ENCODE results near the gene ZBTB37. TPM values are rescaled to one million over a fixed set of nuclear protein-coding genes. Genes with fewer than 3 reads are reported as not detected.

Gene ZBTB37
- total RNA-seq, 4 donors from 2014 or later = 1.6 to 6.3 (median 3.3) TPM

DNA sequence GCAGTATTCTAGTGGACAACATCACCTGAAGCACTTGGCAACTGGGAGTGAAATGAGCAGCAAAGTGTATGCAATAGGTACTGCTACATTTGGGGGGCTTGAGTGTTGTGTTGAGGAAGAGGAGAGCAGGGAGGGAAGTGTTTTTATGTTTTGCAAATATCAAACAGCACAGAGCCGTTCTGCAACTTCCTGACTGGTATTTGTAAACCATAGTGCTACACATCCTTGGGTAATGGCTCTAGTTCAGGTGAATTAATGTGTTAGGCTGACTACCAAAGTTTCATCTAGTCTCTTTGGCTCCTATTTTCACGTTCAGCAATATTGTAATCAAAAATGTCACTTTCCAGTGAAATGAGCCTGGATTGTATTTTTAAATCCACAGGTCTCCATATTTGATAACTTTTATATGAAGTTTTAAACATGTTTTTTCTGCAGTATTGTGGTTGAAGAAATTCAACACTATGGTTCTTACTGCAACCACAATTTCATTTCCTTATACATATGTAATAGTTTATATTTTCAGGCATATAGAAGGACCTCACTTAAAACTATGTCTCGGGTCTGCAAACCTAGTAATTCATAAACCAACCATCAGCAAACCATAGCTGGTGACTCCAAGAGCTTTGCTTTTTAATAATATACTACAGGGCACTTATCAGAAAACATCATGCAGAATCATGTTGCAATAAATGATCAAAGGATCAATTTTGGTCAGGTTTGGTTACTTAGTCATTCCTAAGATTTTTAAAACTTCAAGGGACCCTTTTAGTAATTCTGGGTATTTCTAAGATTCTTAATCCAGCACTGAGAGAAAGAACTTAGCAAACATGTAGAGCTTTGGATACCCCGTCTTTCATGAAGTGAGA lies 18.8 kb downstream of the ZBTB37 start:
- intact Hi-C loops (cut with DNase I) = no loop called here
- WGBS, 2 donors = 81 to 86% methylated on average over 4 of the region's 4 CpGs
- TF ChIP-seq POLR2A (IDR thresholded peaks at IDR 0.05) (no peak), CTCF (IDR thresholded peaks at IDR 0.05) (no peak)
- Histone ChIP-seq H3K27me3 (no peaks in the 10 kb centered on the region), H3K36me3 (peaks cover 6 to 38% (median 9%) of the 10 kb centered on the region in 3 donors), H3K4me1 (no peaks in the 10 kb centered on the region), H3K27ac (no peak overlapping the region), H3K4me3 (no peak overlapping the region), H3K9me3 (no peaks in the 10 kb centered on the region)
- no peak for DNase-seq

DNA sequence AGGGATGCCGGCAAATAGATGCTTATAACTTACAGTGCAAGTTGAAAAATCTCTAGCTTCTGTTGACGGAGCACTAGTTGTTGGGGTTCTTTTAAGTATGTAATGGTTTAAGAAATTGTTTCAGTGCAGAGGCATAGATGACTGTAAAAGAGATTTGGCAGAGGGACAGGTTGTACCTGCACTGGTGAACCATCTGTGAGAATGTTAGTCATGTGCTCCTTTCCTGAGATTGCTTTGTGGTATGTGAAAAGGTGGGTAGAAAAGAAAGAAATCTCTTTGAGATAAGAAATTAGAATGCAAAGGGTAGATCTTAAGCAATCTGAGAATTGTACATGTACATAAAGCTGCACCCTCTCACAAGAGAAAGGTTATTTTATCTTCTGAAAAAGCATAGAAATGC lies 19.4 kb downstream of the ZBTB37 start:
- H3K4me3 ChIP-seq = no peak overlapping the region
- H3K36me3 ChIP-seq = peaks cover 6 to 38% (median 9%) of the 10 kb centered on the region in 3 donors
- WGBS, 2 donors = 83 to 95% methylated on average over 2 of the region's 2 CpGs
- no peak for TF ChIP-seq POLR2A (IDR thresholded peaks at IDR 0.05)
- no peak for TF ChIP-seq CTCF (IDR thresholded peaks at IDR 0.05)
- H3K27me3 ChIP-seq = no peaks in the 10 kb centered on the region
- DNase-seq = no peak
- H3K27ac ChIP-seq = no peak overlapping the region
- H3K4me1 ChIP-seq = no peaks in the 10 kb centered on the region
- intact Hi-C loops (cut with DNase I) = no loop called here
- H3K9me3 ChIP-seq = no peaks in the 10 kb centered on the region

DNA sequence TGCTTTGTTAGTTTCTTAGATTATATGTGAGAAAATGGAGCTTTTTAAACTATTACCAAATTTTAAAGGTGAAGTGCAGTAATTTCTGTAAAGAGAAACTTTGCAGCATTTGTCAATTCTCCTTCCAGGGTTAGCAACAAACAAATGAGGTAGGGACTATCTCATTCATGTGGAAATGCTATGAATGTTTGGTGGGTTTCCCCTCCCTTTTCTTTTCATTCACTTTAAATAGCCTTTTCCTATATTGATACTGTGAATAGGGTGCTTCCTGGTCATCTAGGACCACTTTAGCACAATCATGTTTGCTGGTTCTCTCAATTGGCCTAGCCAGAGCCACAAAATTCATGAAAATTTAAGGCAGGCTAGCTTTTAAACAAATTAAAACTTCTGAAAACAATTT lies 20.6 kb downstream of the ZBTB37 start:
- Histone ChIP-seq H3K36me3 (peaks cover 6 to 38% (median 9%) of the 10 kb centered on the region in 3 donors), H3K4me3 (no peak overlapping the region), H3K4me1 (no peaks in the 10 kb centered on the region), H3K9me3 (no peaks in the 10 kb centered on the region), H3K27me3 (no peaks in the 10 kb centered on the region), H3K27ac (no peak overlapping the region)
- DNase-seq = no peak
- intact Hi-C loops (cut with DNase I) = no loop called here
- TF ChIP-seq POLR2A (IDR thresholded peaks at IDR 0.05) (no peak), CTCF (IDR thresholded peaks at IDR 0.05) (no peak)

DNA sequence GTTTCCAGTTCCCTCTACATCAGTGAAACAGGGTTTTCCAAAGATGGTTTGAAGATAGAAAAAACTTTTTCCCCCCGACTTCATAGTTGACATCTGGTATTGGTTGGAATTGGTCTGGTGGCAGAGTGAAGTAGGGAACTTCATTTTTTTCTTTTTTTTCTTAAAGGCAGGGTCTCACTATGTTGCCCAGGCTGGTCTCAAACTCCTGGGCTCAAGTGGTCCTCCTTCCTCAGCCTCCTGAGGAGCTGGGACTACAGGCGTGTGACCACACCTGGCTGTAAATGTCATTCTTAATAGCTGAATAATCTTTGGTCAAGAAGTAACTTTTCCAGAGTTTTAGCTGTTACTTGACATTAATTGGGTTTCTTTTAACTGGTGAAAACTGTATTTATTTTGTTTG lies 21.7 kb downstream of the ZBTB37 start:
- no peak overlapping the region for H3K27ac ChIP-seq
- 89 to 97% methylated on average over 2 of the region's 2 CpGs for WGBS, 2 donors
- intact Hi-C loops (cut with DNase I) = no loop called here
- no peaks in the 10 kb centered on the region for H3K27me3 ChIP-seq
- no peak for DNase-seq
- no peak overlapping the region for H3K4me3 ChIP-seq
- no peak for TF ChIP-seq POLR2A (IDR thresholded peaks at IDR 0.05)
- H3K4me1 ChIP-seq = no peaks in the 10 kb centered on the region
- no peaks in the 10 kb centered on the region for H3K9me3 ChIP-seq
- H3K36me3 ChIP-seq = peaks cover 6 to 36% (median 9%) of the 10 kb centered on the region in 3 donors

GRCh38 chr1:173893611-173894010 lies 25.4 kb downstream of the ZBTB37 start:
- H3K9me3 ChIP-seq = no peaks in the 10 kb centered on the region
- H3K36me3 ChIP-seq = peaks cover 0 to 14% (median 0%) of the 10 kb centered on the region in 3 donors
- intact Hi-C loops (cut with DNase I) = no loop called here
- DNase-seq = no peak
- WGBS, 2 donors = 73 to 89% methylated on average over 1 of the region's 1 CpG
- no peaks in the 10 kb centered on the region for H3K27me3 ChIP-seq
- TF ChIP-seq POLR2A (IDR thresholded peaks at IDR 0.05) (no peak), CTCF (IDR thresholded peaks at IDR 0.05) (no peak)
- H3K27ac ChIP-seq = no peak overlapping the region
- H3K4me1 ChIP-seq = no peaks in the 10 kb centered on the region
- no peak overlapping the region for H3K4me3 ChIP-seq

All from esophagus squamous epithelium (tissue), 5 donors.